Measurements from ENCODE around the gene ATP2B2.

GRCh38 chr3:10495614-10496013, 9.8 kb downstream of the ATP2B2 start:
- no peak for TF ChIP-seq POLR2A (IDR thresholded peaks at IDR 0.05)
- TF ChIP-seq, protein P1, sequence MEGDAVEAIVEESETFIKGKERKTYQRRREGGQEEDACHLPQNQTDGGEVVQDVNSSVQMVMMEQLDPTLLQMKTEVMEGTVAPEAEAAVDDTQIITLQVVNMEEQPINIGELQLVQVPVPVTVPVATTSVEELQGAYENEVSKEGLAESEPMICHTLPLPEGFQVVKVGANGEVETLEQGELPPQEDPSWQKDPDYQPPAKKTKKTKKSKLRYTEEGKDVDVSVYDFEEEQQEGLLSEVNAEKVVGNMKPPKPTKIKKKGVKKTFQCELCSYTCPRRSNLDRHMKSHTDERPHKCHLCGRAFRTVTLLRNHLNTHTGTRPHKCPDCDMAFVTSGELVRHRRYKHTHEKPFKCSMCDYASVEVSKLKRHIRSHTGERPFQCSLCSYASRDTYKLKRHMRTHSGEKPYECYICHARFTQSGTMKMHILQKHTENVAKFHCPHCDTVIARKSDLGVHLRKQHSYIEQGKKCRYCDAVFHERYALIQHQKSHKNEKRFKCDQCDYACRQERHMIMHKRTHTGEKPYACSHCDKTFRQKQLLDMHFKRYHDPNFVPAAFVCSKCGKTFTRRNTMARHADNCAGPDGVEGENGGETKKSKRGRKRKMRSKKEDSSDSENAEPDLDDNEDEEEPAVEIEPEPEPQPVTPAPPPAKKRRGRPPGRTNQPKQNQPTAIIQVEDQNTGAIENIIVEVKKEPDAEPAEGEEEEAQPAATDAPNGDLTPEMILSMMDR (IDR thresholded peaks at IDR 0.05): no peak
